GM12878 (cell line): ENCODE measurements around the gene ARHGEF7. TPM values are rescaled to one million over a fixed set of nuclear protein-coding genes. Genes with fewer than 3 reads are reported as not detected.

Experiments
- ATAC-seq: fragments of 200-7000 bp; cut with Tn5 transposase; 3 replicates; pipeline ENCODE4 v1.9.1; 2020; ENCODE audit warnings: mild to moderate bottlenecking, moderate library complexity
- BruUV-seq: library from RNA; stranded (reverse); fragments of 400-500 nt; replicated peaks from 2 replicates; lab custom pipeline; 2021; lab: Mats Ljungman, UMichigan
- CTCF ChIA-PET: fragments of 300-600 bp; sonication (Branson Sonifier 250); formaldehyde crosslinking; extraction: SDS; loops from one replicate; lab custom pipeline; 2021; ENCODE audit warnings: inconsistent platforms; lab: Yijun Ruan, JAX
- POLR2A ChIA-PET: fragments of 350-600 bp; formaldehyde crosslinking; extraction: SDS; loops from one replicate; lab custom pipeline; 2021; ENCODE audit warnings: inconsistent platforms; lab: Charles Lee
- RAD21 ChIA-PET: fragments of 300-600 bp; sonication (Branson Sonifier 250); formaldehyde crosslinking; loops from one replicate; lab custom pipeline; 2023; ENCODE audit warnings: antibody characterized with exemption; ENCODE audit not compliant: unreplicated experiment; lab: Charles Lee
- SMC1A ChIA-PET: fragments of 300-600 bp; sonication (Branson Sonifier 250); formaldehyde crosslinking; loops from one replicate; lab custom pipeline; 2023; ENCODE audit not compliant: unreplicated experiment, uncharacterized antibody; lab: Charles Lee
- DNase-seq: peaks from one replicate; pipeline ENCODE4 v3.0.0-alpha.2; 2011; ENCODE audit warnings: low read depth, low spot score
- FAIRE-seq: peaks from 3 replicates; lab custom pipeline; 2011; peaks lifted over from hg19 to GRCh38; lab: Jason Lieb, UNC
- H2AFZ ChIP-seq: 2 replicates; pipeline ENCODE4 v1.6.0; 2011; ENCODE audit warnings: low read depth, low read length, control low read depth; ENCODE audit not compliant: control insufficient read depth
- H3K27ac ChIP-seq: 2 replicates; pipeline ENCODE4 v1.5.1; 2011; ENCODE audit warnings: control low read depth; ENCODE audit not compliant: control insufficient read depth, insufficient read depth
- H3K27me3 ChIP-seq, 2 experiments: replicated peaks in 1 of 2; 2 replicates each; pipeline versions ENCODE4 v1.6.0 to v1.6.1; 2011; ENCODE audit warnings: low read length in 1 of 2; ENCODE audit not compliant: control insufficient read depth in 2 of 2, insufficient read depth in 2 of 2
- H3K36me3 ChIP-seq, 2 experiments: 2 replicates each; pipeline ENCODE4 v1.5.1; 2011; ENCODE audit warnings: low read length in 1 of 2; ENCODE audit not compliant: control insufficient read depth in 2 of 2, insufficient read depth in 2 of 2
- H3K4me1 ChIP-seq: 2 replicates; pipeline ENCODE4 v1.6.1; 2011; ENCODE audit warnings: mild to moderate bottlenecking, low read length, moderate library complexity, mixed read lengths; ENCODE audit not compliant: control insufficient read depth, insufficient read depth
- H3K4me2 ChIP-seq: 2 replicates; pipeline ENCODE4 v1.6.0; 2011; ENCODE audit warnings: control low read depth; ENCODE audit not compliant: control insufficient read depth, insufficient read depth
- H3K4me3 ChIP-seq: fragments of 200-600 bp; sonication (generic); 2 replicates; pipeline ENCODE4 v1.5.1; 2016
- H3K79me2 ChIP-seq: 2 replicates; pipeline ENCODE4 v1.6.0; 2011; ENCODE audit warnings: low read length; ENCODE audit not compliant: control insufficient read depth, insufficient read depth
- H3K9ac ChIP-seq: 2 replicates; pipeline ENCODE4 v1.8.0; 2011; ENCODE audit warnings: low read length, control low read depth, mixed read lengths; ENCODE audit not compliant: control insufficient read depth, insufficient read depth
- H3K9me3 ChIP-seq: replicated peaks from 3 replicates; pipeline ENCODE4 v1.5.1; 2011; ENCODE audit warnings: mild to moderate bottlenecking, low read length; ENCODE audit not compliant: control insufficient read depth, insufficient read depth
- H4K20me1 ChIP-seq: 2 replicates; pipeline ENCODE4 v1.6.0; 2011; ENCODE audit not compliant: control insufficient read depth, insufficient read depth
- BCL3 ChIP-seq: IDR thresholded peaks from 2 replicates; pipeline ENCODE4 v1.6.1; 2011; ENCODE audit warnings: borderline replicate concordance, low read depth, mild to moderate bottlenecking, moderate library complexity, low read length; ENCODE audit not compliant: insufficient read depth, poor library complexity, severe bottlenecking
- BHLHE40 ChIP-seq, 2 experiments: fragments of 450-650 bp in 1 of 2; IDR thresholded peaks; 2 replicates each; pipeline ENCODE4 v1.6.1; 2011 to 2017; ENCODE audit warnings: low read depth in 2 of 2, borderline replicate concordance in 1 of 2, improper control_type of control experiment in 1 of 2, low read length in 1 of 2, mild to moderate bottlenecking in 1 of 2
- EGR1 ChIP-seq, 2 experiments: IDR thresholded peaks; 1 replicate in 1 of 2; 2 replicates in 1 of 2; pipeline ENCODE4 v1.6.1; 2011 to 2012; ENCODE audit warnings: low read depth in 2 of 2, low read length in 2 of 2, borderline replicate concordance in 1 of 2, mild to moderate bottlenecking in 1 of 2, moderate library complexity in 1 of 2
- TCF7 ChIP-seq: IDR thresholded peaks from 2 replicates; pipeline ENCODE4 v1.6.1; 2014; ENCODE audit warnings: antibody characterized with exemption, borderline replicate concordance
- ZBTB40 ChIP-seq: fragments of 450-650 bp; IDR thresholded peaks from 2 replicates; pipeline ENCODE4 v1.6.1; 2016; ENCODE audit warnings: mild to moderate bottlenecking, moderate library complexity, borderline replicate concordance
- WGBS: methylation state at CpG from one replicate; pipeline ENCODE4 v1.1.6; 2016; ENCODE audit warnings: low lambda C conversion rate; ENCODE audit not compliant: insufficient replicate concordance, insufficient coverage; ENCODE audit errors: missing lambda C conversion rate; 5-methylcytosine and 5-hydroxymethylcytosine counted together
- in situ Hi-C: fragments of 300-500 bp; cut with MboI; formaldehyde crosslinking; loops from 9 replicates; pipeline ENCODE4 v1.14.3; 2018; ENCODE audit warnings: mixed read lengths
- intact Hi-C: fragments of 100-400 bp; cut with micrococcal nuclease; formaldehyde crosslinking; loops from one replicate; pipeline ENCODE4 v1.14.2; 2022; ENCODE audit not compliant: unreplicated experiment
- polyA plus RNA-seq, 11 experiments: library from polyadenylated mRNA; depleted of rRNA in 4 of 11; unstranded in 6 of 11; stranded (reverse) in 5 of 11; fragments of >200 nt; fragmentation: Nextera tagmentation in 4 of 11; fragmentation: Illumina TruSeq in 1 of 11; extraction: Ambion mirVana in 4 of 11; extraction: Trizol in 1 of 11; gene quantifications; 1 replicate in 1 of 11; 2 replicates in 10 of 11; pipeline versions ENCODE4 v1.2.1 to v1.2.3, GENCODE V29; 2011 to 2016; ENCODE audit warnings: inconsistent platforms in 2 of 11, missing spikeins in 2 of 11, low read depth in 1 of 11
- total RNA-seq, 4 experiments: library from RNA; depleted of rRNA in 3 of 4; stranded (reverse); fragments of >200 nt in 3 of 4; fragmentation: Illumina TruSeq in 1 of 4; extraction: Trizol in 1 of 4; gene quantifications; 2 replicates each; pipeline versions ENCODE4 v1.2.1 to v1.2.3, GENCODE V29; 2013 to 2021
- TF ChIP-seq, protein P1 (sequence below): IDR thresholded peaks from 2 replicates; pipeline ENCODE4 v1.6.1; 2012; ENCODE audit warnings: low read depth, low read length, improper control_type of control experiment
- TF ChIP-seq, protein P2 (sequence below): IDR thresholded peaks from 2 replicates; pipeline ENCODE4 v1.6.1; 2011; ENCODE audit warnings: low read depth, mild to moderate bottlenecking, low read length, moderate library complexity, borderline replicate concordance; ENCODE audit errors: extremely low read depth

Gene ARHGEF7
- total and polyA plus RNA-seq, 10 of the 15 experiments (the other 5 are each of a cell fraction or from before 2014, with no cell fraction given): 4.7 to 65.5 (median 36.6) TPM

- BruUV-seq: no TSS peak
- H3K79me2 ChIP-seq: no peaks in the 10 kb centered on the region
- ChIA-PET RAD21 (no interaction called here), SMC1A (interaction anchor here (0.7 kb wide), 1 partner anchor 123 kb away, joined by 3 read pairs; no protein-coding TSS in a partner anchor), POLR2A (no interaction called here), CTCF (no interaction called here)
- TF ChIP-seq EGR1 (IDR thresholded peaks at IDR 0.05; ENCODE audit: borderline replicate concordance in 1 of 2, low read depth in 2 of 2, low read length in 2 of 2) (no peak), BHLHE40 (IDR thresholded peaks at IDR 0.05; ENCODE audit: borderline replicate concordance in 1 of 2, low read depth in 2 of 2, low read length in 1 of 2) (0 out of 4 replicates have a peak, but pooled peaks of 1 of the 2 experiments have one; percentile 14)
- H3K36me3 ChIP-seq: no peaks in the 10 kb centered on the region
- ATAC-seq (no peak), FAIRE-seq (no peak), DNase-seq (no peak)
- H3K27me3 ChIP-seq: peaks cover 2 to 4% of the 10 kb centered on the region in 2 experiments; a peak in 2 of 4 replicates
- no peak overlapping the region for H3K4me3 ChIP-seq
- H2AFZ ChIP-seq: no peak overlapping the region
- no peaks in the 10 kb centered on the region; the same call in 1 of the 3 replicates for H3K9me3 ChIP-seq
- no peaks in the 10 kb centered on the region for H4K20me1 ChIP-seq
- intact Hi-C loops (no loop called here), in situ Hi-C loops (no loop called here)
- 52% methylated on average over 7 of the region's 7 CpGs for WGBS
- no peak overlapping the region for H3K9ac ChIP-seq
- peaks cover 7% of the 10 kb centered on the region; the same call in 1 of the 2 replicates for H3K4me1 ChIP-seq
- no peak overlapping the region for H3K27ac ChIP-seq
- H3K4me2 ChIP-seq: no peak overlapping the region
Measured at GRCh38 chr13:111132948-111133347, 17.8 kb downstream of the ARHGEF7 start.

DNA sequence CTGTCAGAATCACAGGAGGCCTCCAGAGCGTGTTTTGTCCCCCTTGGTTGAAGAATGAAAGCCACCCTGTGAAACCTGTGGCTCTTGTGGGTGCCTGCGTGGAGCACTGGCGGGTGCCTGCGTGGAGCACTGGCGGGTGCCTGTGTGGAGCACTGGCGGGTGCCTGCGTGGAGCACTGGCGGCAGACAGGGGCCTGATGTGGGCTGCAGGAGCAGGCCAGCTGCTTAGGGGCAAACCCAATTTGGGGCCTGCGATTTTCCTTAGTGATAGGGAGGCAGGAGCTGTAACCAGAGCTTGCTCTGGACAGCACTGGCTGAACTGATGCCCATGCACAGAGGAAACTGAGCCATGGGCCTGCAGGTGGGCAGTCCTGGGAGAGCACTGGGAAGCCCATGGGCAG is 24.3 kb downstream of the ARHGEF7 start:
- BruUV-seq: no TSS peak
- DNase-seq (no peak), ATAC-seq (no peak), FAIRE-seq (no peak)
- H3K27ac ChIP-seq: no peak overlapping the region
- H3K4me2 ChIP-seq: no peak overlapping the region
- ChIA-PET POLR2A (no interaction called here), SMC1A (no interaction called here), RAD21 (no interaction called here), CTCF (no interaction called here)
- H4K20me1 ChIP-seq: no peaks in the 10 kb centered on the region
- H3K4me1 ChIP-seq: no peaks in the 10 kb centered on the region
- H3K9me3 ChIP-seq: no peaks in the 10 kb centered on the region; the same call in 2 of the 3 replicates
- H3K9ac ChIP-seq: no peak overlapping the region
- WGBS: 39% methylated on average over 9 of the region's 9 CpGs
- no peak overlapping the region for H2AFZ ChIP-seq
- peaks cover 2 to 4% of the 10 kb centered on the region in 2 experiments; a peak in 2 of 4 replicates for H3K27me3 ChIP-seq
- intact Hi-C loops: no loop called here
- H3K79me2 ChIP-seq: no peaks in the 10 kb centered on the region
- H3K36me3 ChIP-seq: no peaks in the 10 kb centered on the region
- in situ Hi-C loops: no loop called here
- H3K4me3 ChIP-seq: no peak overlapping the region
- no peak for TF ChIP-seq BCL3
- TF ChIP-seq ZBTB40: no peak
- no peak for TF ChIP-seq TCF7
- TF ChIP-seq, protein P1, sequence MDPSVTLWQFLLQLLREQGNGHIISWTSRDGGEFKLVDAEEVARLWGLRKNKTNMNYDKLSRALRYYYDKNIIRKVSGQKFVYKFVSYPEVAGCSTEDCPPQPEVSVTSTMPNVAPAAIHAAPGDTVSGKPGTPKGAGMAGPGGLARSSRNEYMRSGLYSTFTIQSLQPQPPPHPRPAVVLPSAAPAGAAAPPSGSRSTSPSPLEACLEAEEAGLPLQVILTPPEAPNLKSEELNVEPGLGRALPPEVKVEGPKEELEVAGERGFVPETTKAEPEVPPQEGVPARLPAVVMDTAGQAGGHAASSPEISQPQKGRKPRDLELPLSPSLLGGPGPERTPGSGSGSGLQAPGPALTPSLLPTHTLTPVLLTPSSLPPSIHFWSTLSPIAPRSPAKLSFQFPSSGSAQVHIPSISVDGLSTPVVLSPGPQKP: no peak
- TF ChIP-seq, protein P2, sequence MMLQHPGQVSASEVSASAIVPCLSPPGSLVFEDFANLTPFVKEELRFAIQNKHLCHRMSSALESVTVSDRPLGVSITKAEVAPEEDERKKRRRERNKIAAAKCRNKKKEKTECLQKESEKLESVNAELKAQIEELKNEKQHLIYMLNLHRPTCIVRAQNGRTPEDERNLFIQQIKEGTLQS: no peak
